CD14-positive monocyte (primary cell): ENCODE data around the gene PSEN1. TPM values are rescaled to one million over a fixed set of nuclear protein-coding genes. Genes with fewer than 3 reads are reported as not detected.

ENCODE experiments used
- DNase-seq, 3 donors: peaks; one replicate each; pipeline ENCODE4 v3.0.0-alpha.2; 2011 to 2022
- H2AFZ ChIP-seq: 2 replicates; pipeline ENCODE4 v1.6.0; 2012; ENCODE audit warnings: mild to moderate bottlenecking, low read depth, low read length, inconsistent platforms; ENCODE audit not compliant: insufficient read depth, poor library complexity, severe bottlenecking
- H3K27ac ChIP-seq, 2 donors: 1 replicate in 1 of 2; 2 replicates in 1 of 2; pipeline ENCODE4 v1.5.1; 2012 to 2013; ENCODE audit warnings: low read length in 2 of 2, control low read depth in 1 of 2, inconsistent platforms in 1 of 2, low read depth in 1 of 2, mild to moderate bottlenecking in 1 of 2
- H3K27me3 ChIP-seq, 2 donors: one replicate each; pipeline versions ENCODE4 v1.6.0 to v1.6.1; 2011 to 2013; ENCODE audit warnings: low read length in 2 of 2; ENCODE audit not compliant: control insufficient read depth in 2 of 2, insufficient read depth in 2 of 2
- H3K36me3 ChIP-seq, 2 donors: replicated peaks in 1 of 2; 1 replicate in 1 of 2; 2 replicates in 1 of 2; pipeline versions ENCODE4 v1.5.1 to v1.6.1; 2012 to 2013; ENCODE audit warnings: low read length in 2 of 2, control low read depth in 1 of 2, inconsistent platforms in 1 of 2, mild to moderate bottlenecking in 1 of 2; ENCODE audit not compliant: insufficient read depth in 2 of 2, control insufficient read depth in 1 of 2
- H3K4me1 ChIP-seq, 2 donors: 1 replicate in 1 of 2; 2 replicates in 1 of 2; pipeline versions ENCODE4 v1.5.1 to v1.6.1; 2012 to 2013; ENCODE audit warnings: low read length in 2 of 2, control low read depth in 1 of 2, inconsistent platforms in 1 of 2, mild to moderate bottlenecking in 1 of 2, moderate library complexity in 1 of 2; ENCODE audit not compliant: insufficient read depth in 2 of 2, control insufficient read depth in 1 of 2
- H3K4me2 ChIP-seq: replicated peaks from 2 replicates; pipeline ENCODE3; 2012; ENCODE audit warnings: low read length, moderate library complexity, mild to moderate bottlenecking; ENCODE audit not compliant: poor library complexity, severe bottlenecking; ENCODE audit errors: extremely low read depth
- H3K4me3 ChIP-seq, 3 experiments: fragments of 200-600 bp in 1 of 3; sonication (generic) in 1 of 3; replicated peaks in 1 of 3; 1 replicate in 2 of 3; 2 replicates in 1 of 3; pipeline ENCODE4 v1.5.1; 2011 to 2013; ENCODE audit warnings: low read length in 3 of 3, mild to moderate bottlenecking in 3 of 3, control low read depth in 2 of 3, low read depth in 2 of 3, inconsistent platforms in 1 of 3, moderate library complexity in 1 of 3
- H3K79me2 ChIP-seq: 2 replicates; pipeline ENCODE4 v1.6.0; 2012; ENCODE audit warnings: mild to moderate bottlenecking, control low read depth, inconsistent platforms, low read length, moderate library complexity; ENCODE audit not compliant: insufficient read depth
- H3K9ac ChIP-seq: 2 replicates; pipeline ENCODE4 v1.6.0; 2017; ENCODE audit warnings: low read length, mild to moderate bottlenecking; ENCODE audit not compliant: insufficient read depth, poor library complexity, severe bottlenecking
- H3K9me3 ChIP-seq, 2 donors: replicated peaks in 1 of 2; 1 replicate in 1 of 2; 2 replicates in 1 of 2; pipeline versions ENCODE4 v1.5.1 to v1.6.1; 2012 to 2013; ENCODE audit warnings: low read length in 2 of 2, control low read depth in 1 of 2; ENCODE audit not compliant: control insufficient read depth in 1 of 2, insufficient read depth in 1 of 2
- H4K20me1 ChIP-seq: 2 replicates; pipeline ENCODE4 v1.6.0; 2012; ENCODE audit warnings: mild to moderate bottlenecking, low read length, control low read depth, moderate library complexity; ENCODE audit not compliant: insufficient read depth
- H3K27ac Mint-ChIP-seq, 7 donors: one replicate each; pipeline ENCODE4 v1.8.0; 2020; ENCODE audit warnings: mild to moderate bottlenecking in 7 of 7, mixed read lengths in 7 of 7, moderate library complexity in 6 of 7, inconsistent platforms in 2 of 7
- H3K27me3 Mint-ChIP-seq, 3 donors: one replicate each; pipeline ENCODE4 v1.8.0; 2021 to 2022; ENCODE audit warnings: low read depth in 3 of 3, mild to moderate bottlenecking in 3 of 3, mixed read lengths in 3 of 3, moderate library complexity in 3 of 3, inconsistent platforms in 1 of 3
- H3K36me3 Mint-ChIP-seq, 2 donors: one replicate each; pipeline ENCODE4 v1.8.0; 2020; ENCODE audit warnings: mixed read lengths in 2 of 2, inconsistent platforms in 1 of 2, mild to moderate bottlenecking in 1 of 2
- H3K4me1 Mint-ChIP-seq: one replicate; pipeline ENCODE4 v1.8.0; 2020; ENCODE audit warnings: mild to moderate bottlenecking, mixed read lengths
- H3K4me3 Mint-ChIP-seq, 2 donors: one replicate each; pipeline ENCODE4 v1.8.0; 2020; ENCODE audit warnings: mild to moderate bottlenecking in 2 of 2, mixed read lengths in 2 of 2, moderate library complexity in 1 of 2
- H3K9me3 Mint-ChIP-seq, 7 donors: one replicate each; pipeline ENCODE4 v1.8.0; 2020 to 2022; ENCODE audit warnings: mixed read lengths in 7 of 7, mild to moderate bottlenecking in 6 of 7, moderate library complexity in 6 of 7, inconsistent platforms in 2 of 7
- CTCF ChIP-seq: fragments of 200-600 bp; IDR thresholded peaks from one replicate; pipeline ENCODE4 v1.8.0; 2022; ENCODE audit warnings: antibody characterized with exemption, mild to moderate bottlenecking
- WGBS: methylation state at CpG from one replicate; pipeline ENCODE4 v1.1.5; 2013; ENCODE audit warnings: missing lambda C conversion rate; ENCODE audit not compliant: insufficient coverage; 5-methylcytosine and 5-hydroxymethylcytosine counted together
- intact Hi-C, 2 donors: fragments of 100-400 bp; cut with micrococcal nuclease; formaldehyde crosslinking; loops; one replicate each; pipeline versions ENCODE4 v1.15.0 to v1.15.1; 2023
- polyA plus RNA-seq, 3 donors: library from polyadenylated mRNA; depleted of rRNA in 1 of 3; unstranded in 2 of 3; stranded (reverse) in 1 of 3; fragments of 300-500 nt in 2 of 3; fragments of >200 nt in 1 of 3; fragmentation: Illumina TruSeq in 2 of 3; gene quantifications; 1 replicate in 2 of 3; 2 replicates in 1 of 3; pipeline ENCODE4 v1.2.3, GENCODE V29; 2012 to 2021

The PSEN1 gene
- polyA plus RNA-seq, 3 donors = 42.4 to 130 (median 85.6) TPM

- Mint-ChIP-seq H3K36me3 (peaks cover 31 to 44% of the 10 kb centered on the region in 2 donors), H3K4me1 (peaks cover 31% of the 10 kb centered on the region), H3K27ac (peak overlapping the region in 6 of 7 donors; percentile 4 to 85 (median 60)), H3K9me3 (no peaks in the 10 kb centered on the region), H3K4me3 (no peak overlapping the region), H3K27me3 (no peaks in the 10 kb centered on the region)
- Histone ChIP-seq H3K36me3 (peaks cover 18 to 31% of the 10 kb centered on the region in 2 donors), H3K9ac (no peak overlapping the region), H3K9me3 (no peaks in the 10 kb centered on the region), H2AFZ (no peak overlapping the region), H4K20me1 (peaks cover 100% of the 10 kb centered on the region), H3K4me3 (no peak overlapping the region), H3K4me2 (no peak overlapping the region), H3K27ac (peak overlapping the region in 1 of 2 donors; percentile 42), H3K79me2 (peaks cover 100% of the 10 kb centered on the region), H3K4me1 (peaks cover 0 to 1% of the 10 kb centered on the region in 2 donors), H3K27me3 (no peaks in the 10 kb centered on the region)
- intact Hi-C loops = no loop called here
- TF ChIP-seq CTCF = no peak
- 100% methylated on average over 1 of the region's 3 CpGs for WGBS
- no peak for DNase-seq
These were observed 7.3 kb downstream of the PSEN1 start for GRCh38 chr14:73143617-73144016.

- no peaks in the 10 kb centered on the region for H3K9me3 Mint-ChIP-seq
- H3K27me3 ChIP-seq = no peaks in the 10 kb centered on the region
- H3K36me3 Mint-ChIP-seq = peaks cover 42 to 54% of the 10 kb centered on the region in 2 donors
- H3K4me3 Mint-ChIP-seq = no peak overlapping the region
- peak overlapping the region in 1 of 2 donors; percentile 37 for H3K27ac ChIP-seq
- WGBS = no CpG with 5 or more reads among the region's 3 CpGs
- H3K27ac Mint-ChIP-seq = peak overlapping the region in 4 of 7 donors; percentile 19 to 54 (median 46)
- peaks cover 29% of the 10 kb centered on the region for H3K4me1 Mint-ChIP-seq
- H3K9ac ChIP-seq = no peak overlapping the region
- H3K79me2 ChIP-seq = peaks cover 100% of the 10 kb centered on the region
- H3K4me2 ChIP-seq = no peak overlapping the region
- intact Hi-C loops = no loop called here
- no peak overlapping the region for H3K4me3 ChIP-seq
- peaks cover 32 to 49% of the 10 kb centered on the region in 2 donors for H3K36me3 ChIP-seq
- H3K27me3 Mint-ChIP-seq = no peaks in the 10 kb centered on the region
- no peak for TF ChIP-seq CTCF
- peaks cover 100% of the 10 kb centered on the region for H4K20me1 ChIP-seq
- H3K9me3 ChIP-seq = no peaks in the 10 kb centered on the region
- H3K4me1 ChIP-seq = no peaks in the 10 kb centered on the region
- H2AFZ ChIP-seq = no peak overlapping the region
- no peak for DNase-seq
These were observed 9.1 kb downstream of the PSEN1 start for GRCh38 chr14:73145371-73145770.
